HFFc6 (cell line): ENCODE data around the gene RAB1B. TPM values are rescaled to one million over a fixed set of nuclear protein-coding genes. Genes with fewer than 3 reads are reported as not detected.

Experiments
- DNase-seq: peaks from one replicate; pipeline ENCODE4 v3.0.0-alpha.2; 2018
- H3K27ac Mint-ChIP-seq: 2 replicates; pipeline ENCODE4 v1.8.0; 2020; ENCODE audit warnings: mild to moderate bottlenecking, mixed read lengths
- H3K27me3 Mint-ChIP-seq: 2 replicates; pipeline ENCODE4 v1.8.0; 2021; ENCODE audit warnings: mild to moderate bottlenecking, moderate library complexity, mixed read lengths; ENCODE audit not compliant: insufficient read depth
- H3K36me3 Mint-ChIP-seq: 2 replicates; pipeline ENCODE4 v1.8.0; 2021; ENCODE audit warnings: low read depth, mixed read lengths
- H3K4me1 Mint-ChIP-seq: 2 replicates; pipeline ENCODE4 v1.8.0; 2020; ENCODE audit warnings: low read depth, mixed read lengths
- H3K4me3 Mint-ChIP-seq: 2 replicates; pipeline ENCODE4 v1.8.0; 2020; ENCODE audit warnings: mild to moderate bottlenecking, moderate library complexity, mixed read lengths
- H3K9me3 Mint-ChIP-seq: 2 replicates; pipeline ENCODE4 v1.8.0; 2020; ENCODE audit warnings: mild to moderate bottlenecking, mixed read lengths
- CTCF ChIP-seq: fragments of 200-600 bp; sonication (generic); IDR thresholded peaks from 2 replicates; pipeline ENCODE4 v1.5.0; 2021; ENCODE audit warnings: antibody characterized with exemption, mild to moderate bottlenecking
- total RNA-seq, 6 experiments: library from RNA; stranded (reverse); fragmentation: NEBNext Ultra II Directional; extraction: Animal tissue kit (Norgen Biotek cat#: 25700); gene quantifications; 2 replicates in 1 of 6; 3 replicates in 5 of 6; pipeline ENCODE4 v1.2.3, GENCODE V29; 2021

RAB1B gene
- total RNA-seq, 6 experiments from 2014 or later = 220 to 272 (median 246) TPM

GRCh38 chr11:66264383-66264782 lies 4.1 kb upstream of the RAB1B start:
- DNase-seq = no peak
- Mint-ChIP-seq H3K4me3 (no peak overlapping the region), H3K27me3 (peaks cover 2% of the 10 kb centered on the region), H3K4me1 (peaks cover 23% of the 10 kb centered on the region), H3K27ac (no peak overlapping the region), H3K36me3 (peaks cover 8% of the 10 kb centered on the region), H3K9me3 (no peaks in the 10 kb centered on the region)
- no peak for TF ChIP-seq CTCF

- no peaks in the 10 kb centered on the region for H3K9me3 Mint-ChIP-seq
- peak; percentile 76 for TF ChIP-seq CTCF
- peaks cover 2% of the 10 kb centered on the region for H3K27me3 Mint-ChIP-seq
- no peak overlapping the region for H3K4me3 Mint-ChIP-seq
- no peak overlapping the region for H3K27ac Mint-ChIP-seq
- DNase-seq = no peak
- H3K4me1 Mint-ChIP-seq = peaks cover 23% of the 10 kb centered on the region
- peaks cover 7% of the 10 kb centered on the region for H3K36me3 Mint-ChIP-seq
Measured at GRCh38 chr11:66264914-66265313, 3.5 kb upstream of the RAB1B start.

- no peaks in the 10 kb centered on the region for H3K9me3 Mint-ChIP-seq
- no peak for TF ChIP-seq CTCF
- no peak for DNase-seq
- H3K4me1 Mint-ChIP-seq = peaks cover 25% of the 10 kb centered on the region
- no peak overlapping the region for H3K4me3 Mint-ChIP-seq
- peaks cover 9% of the 10 kb centered on the region for H3K36me3 Mint-ChIP-seq
- peaks cover 2% of the 10 kb centered on the region for H3K27me3 Mint-ChIP-seq
- H3K27ac Mint-ChIP-seq = no peak overlapping the region
Measured at GRCh38 chr11:66265531-66266377, 2.7 kb upstream of the RAB1B start.

- no peak for TF ChIP-seq CTCF
- Mint-ChIP-seq H3K4me3 (peak overlapping the region; percentile 96; the same call in 1 of the 2 replicates), H3K27ac (peak overlapping the region; percentile 76), H3K27me3 (peaks cover 2% of the 10 kb centered on the region), H3K36me3 (peaks cover 11% of the 10 kb centered on the region), H3K4me1 (peaks cover 25% of the 10 kb centered on the region), H3K9me3 (no peaks in the 10 kb centered on the region)
- DNase-seq = no peak
Measured at GRCh38 chr11:66266378-66267038, 1.9 kb upstream of the RAB1B start.

- Mint-ChIP-seq H3K27me3 (peaks cover 2% of the 10 kb centered on the region), H3K4me3 (peak overlapping the region; percentile 96), H3K27ac (peak overlapping the region; percentile 76), H3K36me3 (peaks cover 15% of the 10 kb centered on the region), H3K9me3 (no peaks in the 10 kb centered on the region), H3K4me1 (peaks cover 25% of the 10 kb centered on the region)
- no peak for DNase-seq
- TF ChIP-seq CTCF = no peak
Measured at GRCh38 chr11:66267039-66267378, 1.4 kb upstream of the RAB1B start.
